Ascending aorta (tissue), 2 donors: Measurements from ENCODE around the gene WNK2. TPM values are rescaled to one million over a fixed set of nuclear protein-coding genes. Genes with fewer than 3 reads are reported as not detected.

Source experiments
- DNase-seq, 2 donors: peaks; one replicate each; pipeline ENCODE4 v3.0.0-alpha.2; 2019; ENCODE audit warnings: low spot score in 2 of 2
- H3K27ac ChIP-seq, 2 donors: fragments of 200-600 bp; sonication (generic); one replicate each; pipeline ENCODE4 v1.5.1; 2016 to 2017; ENCODE audit warnings: mild to moderate bottlenecking in 1 of 2
- H3K27me3 ChIP-seq: fragments of 200-600 bp; sonication (generic); one replicate; pipeline ENCODE4 v1.5.1; 2017
- H3K36me3 ChIP-seq, 2 donors: fragments of 200-600 bp; sonication (generic); one replicate each; pipeline ENCODE4 v1.5.1; 2016
- H3K4me1 ChIP-seq, 2 donors: fragments of 200-600 bp; sonication (generic); one replicate each; pipeline ENCODE4 v1.5.1; 2016 to 2017; ENCODE audit warnings: mild to moderate bottlenecking in 1 of 2
- H3K4me3 ChIP-seq, 2 donors: fragments of 200-600 bp; sonication (generic); one replicate each; pipeline ENCODE4 v1.5.1; 2016 to 2017; ENCODE audit warnings: mild to moderate bottlenecking in 1 of 2
- H3K9me3 ChIP-seq, 2 donors: fragments of 200-600 bp; sonication (generic); one replicate each; pipeline ENCODE4 v1.5.1; 2016
- CTCF ChIP-seq, 3 experiments: fragments of 200-600 bp in 2 of 3; fragments of 450-650 bp in 1 of 3; sonication (generic) in 2 of 3; IDR thresholded peaks; one replicate each; pipeline ENCODE4 v1.5.1; 2016 to 2019; ENCODE audit warnings: antibody characterized with exemption in 3 of 3, mild to moderate bottlenecking in 1 of 3, moderate library complexity in 1 of 3
- intact Hi-C: fragments of 100-400 bp; cut with DNase I; formaldehyde crosslinking; loops from one replicate; pipeline ENCODE4 v1.15.1; 2023
- total RNA-seq: library from RNA; depleted of rRNA; stranded (reverse); fragments of >200 nt; gene quantifications from one replicate; pipeline ENCODE4 v1.1.0, GENCODE V29; 2016

WNK2 gene
- total RNA-seq, 1 donor from 2014 or later, result not detected

- intact Hi-C loops, result no loop called here
- no peaks in the 10 kb centered on the region for H3K36me3 ChIP-seq
- H3K4me3 ChIP-seq, result peak overlapping the region; percentile 59 to 67
- peaks cover 7 to 12% of the 10 kb centered on the region in 2 donors for H3K4me1 ChIP-seq
- H3K9me3 ChIP-seq, result no peaks in the 10 kb centered on the region
- TF ChIP-seq CTCF (IDR thresholded peaks at IDR 0.05), result no peak
- DNase-seq, result no peak
- H3K27me3 ChIP-seq, result no peaks in the 10 kb centered on the region
- no peak overlapping the region for H3K27ac ChIP-seq
These were observed 710 bp downstream of the WNK2 start for GRCh38 chr9:93184432-93185265.

- H3K4me3 ChIP-seq, result peak overlapping the region in 1 of 2 donors; percentile 59
- DNase-seq, result no peak
- no peaks in the 10 kb centered on the region for H3K36me3 ChIP-seq
- H3K27me3 ChIP-seq, result no peaks in the 10 kb centered on the region
- no peaks in the 10 kb centered on the region for H3K9me3 ChIP-seq
- H3K4me1 ChIP-seq, result peaks cover 7 to 12% of the 10 kb centered on the region in 2 donors
- H3K27ac ChIP-seq, result no peak overlapping the region
- TF ChIP-seq CTCF (IDR thresholded peaks at IDR 0.05), result no peak
- intact Hi-C loops, result no loop called here
These were observed 1.6 kb downstream of the WNK2 start for GRCh38 chr9:93185266-93186214.

GRCh38 chr9:93186215-93186945 lies 2.4 kb downstream of the WNK2 start:
- DNase-seq, result no peak
- Histone ChIP-seq H3K27me3 (no peaks in the 10 kb centered on the region), H3K9me3 (no peaks in the 10 kb centered on the region), H3K4me1 (peaks cover 7 to 12% of the 10 kb centered on the region in 2 donors), H3K27ac (no peak overlapping the region), H3K36me3 (no peaks in the 10 kb centered on the region), H3K4me3 (no peak overlapping the region)
- intact Hi-C loops, result no loop called here
- no peak for TF ChIP-seq CTCF (IDR thresholded peaks at IDR 0.05)

GRCh38 chr9:93187047-93187446 lies 3.1 kb downstream of the WNK2 start:
- Histone ChIP-seq H3K4me3 (no peak overlapping the region), H3K36me3 (no peaks in the 10 kb centered on the region), H3K27ac (no peak overlapping the region), H3K27me3 (no peaks in the 10 kb centered on the region), H3K9me3 (no peaks in the 10 kb centered on the region), H3K4me1 (peaks cover 7 to 12% of the 10 kb centered on the region in 2 donors)
- DNase-seq, result no peak
- intact Hi-C loops, result no loop called here
- no peak for TF ChIP-seq CTCF (IDR thresholded peaks at IDR 0.05)

- intact Hi-C loops, result no loop called here
- no peak overlapping the region for H3K27ac ChIP-seq
- H3K27me3 ChIP-seq, result no peaks in the 10 kb centered on the region
- H3K4me1 ChIP-seq, result peaks cover 7 to 12% of the 10 kb centered on the region in 2 donors
- no peaks in the 10 kb centered on the region for H3K9me3 ChIP-seq
- H3K4me3 ChIP-seq, result no peak overlapping the region
- no peak for TF ChIP-seq CTCF (IDR thresholded peaks at IDR 0.05)
- DNase-seq, result no peak
- H3K36me3 ChIP-seq, result no peaks in the 10 kb centered on the region
These were observed 3.6 kb downstream of the WNK2 start for GRCh38 chr9:93187574-93187973.
